ENCODE results near the gene HES2.
A peak's percentile ranks its signal among the peaks of the same experiment; 100 is the strongest.
"Not testable (repeated sequence)": the region's sequence is repeated elsewhere in the genome, so short reads cannot be mapped to it uniquely, and the experiment has no call there.

The HES2 gene

DNA sequence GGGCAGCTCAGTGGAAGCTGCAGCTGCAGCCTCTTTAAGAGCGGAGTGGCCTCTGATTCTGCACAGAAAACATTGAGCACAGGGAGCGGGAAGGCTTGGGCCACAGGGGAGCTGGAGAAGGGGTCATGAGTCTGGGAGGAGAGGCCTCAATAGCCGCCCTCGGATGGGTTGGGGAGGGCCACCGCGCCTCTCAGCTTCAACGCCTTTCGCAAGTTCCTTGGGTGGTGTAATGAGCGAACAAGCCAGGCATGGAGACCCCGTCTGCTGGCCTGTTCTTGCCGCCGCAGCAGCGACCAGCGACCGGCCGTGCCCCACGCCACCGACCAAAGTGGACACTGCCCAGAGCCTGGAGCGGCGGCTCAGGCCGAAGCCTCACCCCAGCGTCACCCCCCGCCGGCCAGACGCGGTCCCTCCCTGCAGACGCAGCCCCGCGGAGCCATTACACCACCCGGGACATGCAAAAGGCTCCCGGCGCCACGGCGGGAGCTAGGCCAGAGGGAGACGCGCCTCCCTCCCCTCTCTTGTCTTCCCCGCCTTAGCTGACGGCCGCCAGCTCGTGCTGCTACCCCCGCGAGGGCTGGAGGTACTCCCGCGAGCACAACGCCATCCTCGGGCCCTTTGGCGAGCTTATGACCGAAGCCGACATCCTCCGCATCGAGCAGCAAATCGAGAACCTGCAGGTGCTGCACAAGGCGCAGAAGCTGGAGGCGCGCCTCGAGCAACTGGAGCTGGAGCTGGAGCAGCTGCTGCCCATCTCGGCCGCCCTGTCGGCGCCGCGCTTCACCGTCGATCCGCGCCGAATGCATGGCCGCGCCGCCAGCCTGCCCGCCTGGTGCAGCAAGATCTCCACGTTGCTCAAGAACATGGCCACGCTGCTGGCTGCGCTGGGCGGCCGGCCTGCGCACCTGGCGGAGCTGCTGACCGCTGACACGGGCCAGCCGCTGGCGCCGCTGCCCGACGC, 34.5 kb upstream of the HES2 start:
- DNase-seq = not testable (repeated sequence)

DNA sequence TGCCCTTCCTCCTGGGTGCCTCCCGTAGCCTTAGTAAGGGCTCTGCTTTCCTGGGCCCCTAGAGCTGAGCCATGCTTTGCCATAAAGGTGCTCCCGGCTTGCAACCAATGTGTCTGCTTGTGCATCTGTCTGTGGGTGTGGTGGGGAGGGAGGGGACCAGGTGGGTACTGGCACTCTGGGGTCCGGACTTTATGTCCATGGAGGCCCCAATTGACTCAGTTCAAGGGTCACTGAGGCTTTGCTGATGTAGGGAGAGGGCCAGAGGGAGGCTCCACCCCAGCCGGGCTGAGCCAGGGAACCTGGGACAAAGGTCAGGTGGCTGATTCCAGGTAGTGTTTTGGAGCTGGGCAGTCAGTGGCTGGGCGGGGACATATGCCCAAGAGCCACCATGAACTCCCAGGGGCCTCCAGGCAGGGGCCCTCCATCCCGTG, 31.2 kb upstream of the HES2 start:
- no peak for DNase-seq

- DNase-seq = not testable (repeated sequence)
Observed at GRCh38 chr1:6450486-6450885, 30.8 kb upstream of the HES2 start.

- DNase-seq = no peak
Observed at GRCh38 chr1:6450005-6450450, 30.3 kb upstream of the HES2 start.

DNA sequence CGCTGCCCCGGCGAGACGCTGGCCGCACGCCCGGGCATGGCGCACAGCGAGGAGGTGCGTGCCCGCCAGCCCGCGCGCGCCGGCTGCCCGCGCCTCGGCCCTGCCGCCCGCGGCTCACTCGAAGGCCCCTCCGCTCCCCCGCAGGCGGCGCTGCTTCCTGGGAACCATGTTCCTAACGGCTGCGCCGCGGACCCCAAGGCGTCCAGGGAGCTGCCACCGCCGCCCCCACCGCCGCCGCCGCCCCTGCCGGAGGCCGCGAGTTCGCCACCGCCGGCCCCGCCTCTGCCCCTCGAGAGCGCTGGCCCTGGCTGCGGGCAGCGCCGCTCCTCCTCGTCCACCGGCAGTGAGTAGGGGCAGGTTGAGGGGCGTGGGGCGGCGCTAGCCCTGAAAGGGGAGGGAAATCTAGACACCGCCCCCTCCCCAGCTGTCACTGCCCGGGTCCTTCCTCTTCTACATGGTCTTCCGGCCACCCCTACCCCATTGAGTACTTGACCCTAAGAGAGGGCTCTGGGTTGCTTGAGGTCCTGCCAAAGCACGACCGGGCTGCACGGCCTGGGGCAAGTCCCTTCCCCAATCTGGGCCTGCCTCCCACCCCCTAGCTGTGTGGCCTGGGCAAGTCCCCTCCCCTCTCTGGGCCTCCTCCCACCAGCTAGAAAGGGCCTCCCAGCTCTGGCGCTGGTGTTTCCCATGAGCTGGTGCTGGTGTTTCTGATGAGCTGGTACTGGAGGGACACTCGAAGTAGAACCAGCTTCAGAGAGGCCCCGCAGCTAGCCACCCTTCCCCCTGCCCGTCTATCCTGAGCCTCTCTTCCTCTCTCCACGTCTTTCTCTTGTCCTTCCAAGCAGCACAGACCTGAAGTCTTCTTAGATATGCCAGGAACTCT, 29.3 kb upstream of the HES2 start:
- DNase-seq = no peak

GRCh38 chr1:6447818-6448748, 28.4 kb upstream of the HES2 start:
- no peak for DNase-seq

DNA sequence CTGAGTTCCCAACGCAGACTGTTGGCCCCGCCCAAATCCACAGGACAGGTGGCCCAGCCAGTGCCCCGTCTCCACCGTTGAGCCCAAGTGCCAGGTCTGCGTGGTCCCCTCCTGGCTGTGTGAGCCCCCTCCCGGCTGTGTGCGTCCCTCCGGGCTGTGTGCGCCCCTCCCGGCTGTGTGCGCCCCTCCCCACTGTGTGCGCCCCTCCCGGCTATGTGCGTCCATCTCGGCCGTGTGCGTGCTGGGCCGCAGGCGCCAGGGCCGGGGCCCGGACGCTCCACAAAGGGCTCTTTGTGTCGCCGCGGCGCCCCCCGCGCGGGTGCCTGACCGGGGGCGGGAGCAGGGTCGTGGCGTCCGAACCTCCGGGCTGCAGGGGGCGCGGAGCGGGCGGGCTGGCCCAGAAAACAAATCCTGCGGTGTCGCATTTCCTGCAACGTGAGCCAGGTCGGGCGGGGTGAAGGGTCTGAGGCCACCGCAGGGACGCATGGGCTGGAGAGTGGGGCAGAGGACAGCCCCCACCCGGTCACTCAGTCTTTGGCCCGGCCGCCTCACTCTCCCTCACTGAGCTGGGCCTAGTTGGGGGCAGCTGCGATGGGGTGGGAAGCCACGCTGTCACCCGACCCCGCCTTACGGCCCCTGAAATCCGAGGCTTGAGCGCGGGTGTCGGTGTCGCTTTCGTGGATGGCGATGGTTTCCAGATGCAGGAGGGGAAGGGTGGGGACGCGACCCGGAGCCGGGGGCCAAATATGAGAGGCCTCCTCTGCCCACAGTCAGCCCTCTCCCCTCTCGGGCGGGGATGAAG, 27.5 kb upstream of the HES2 start:
- DNase-seq = no peak

- no peak for DNase-seq
Observed at GRCh38 chr1:6446665-6447015, 26.9 kb upstream of the HES2 start.

- not testable (repeated sequence) for DNase-seq
Observed at GRCh38 chr1:6445929-6446328, 26.2 kb upstream of the HES2 start.

DNA sequence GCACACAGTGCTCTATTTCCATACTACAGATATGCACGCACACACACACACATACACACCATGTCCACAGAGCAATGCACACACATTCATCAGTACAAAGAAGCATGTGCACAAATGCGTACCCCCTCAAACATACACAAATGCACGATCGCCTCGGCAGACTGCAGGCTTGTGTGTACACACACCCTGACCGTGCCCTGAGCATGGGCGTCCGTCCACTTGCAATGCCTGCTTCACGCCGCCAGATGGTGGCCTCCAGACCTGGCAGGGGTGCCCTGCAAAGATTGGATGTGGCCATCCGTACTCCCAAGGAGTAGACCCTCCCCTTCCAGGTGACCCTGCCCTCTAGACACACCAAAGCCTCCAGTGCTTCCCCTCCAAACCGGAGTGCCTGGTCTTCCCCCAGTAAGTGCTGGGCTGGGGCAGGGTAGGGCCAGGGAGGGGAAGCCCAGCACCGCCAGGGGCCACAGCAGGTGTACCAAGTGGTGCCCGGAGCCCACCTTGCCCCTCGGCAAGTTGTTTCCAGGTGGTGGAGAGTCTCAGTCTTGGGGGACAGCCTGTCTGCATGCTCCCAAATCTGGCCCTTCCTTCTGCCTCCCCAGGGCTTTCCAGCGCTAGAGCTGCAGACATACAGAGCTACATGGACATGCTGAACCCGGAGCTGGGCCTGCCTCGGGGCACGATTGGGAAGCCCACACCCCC, 25.5 kb upstream of the HES2 start:
- DNase-seq = peak; percentile 26

DNA sequence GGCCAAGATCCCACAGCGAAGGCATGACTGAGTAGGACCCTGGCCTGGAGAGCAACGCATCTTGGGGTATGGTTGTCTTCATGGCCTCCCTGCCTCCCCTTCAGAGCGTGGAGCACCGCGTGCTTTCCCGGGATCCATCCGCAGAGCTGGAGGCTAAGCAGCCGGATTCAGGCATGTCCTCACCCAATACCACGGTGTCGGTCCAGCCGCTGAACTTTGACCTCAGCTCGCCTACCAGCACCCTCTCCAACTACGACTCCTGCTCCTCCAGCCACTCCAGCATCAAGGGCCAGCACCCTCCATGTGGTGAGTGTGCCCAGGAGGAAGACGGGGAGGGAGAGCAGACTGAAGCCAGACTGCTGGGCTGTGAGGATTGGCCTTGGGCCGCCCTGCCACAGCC, 24.7 kb upstream of the HES2 start:
- DNase-seq = no peak

- no peak for DNase-seq
Observed at GRCh38 chr1:6443339-6444115, 23.8 kb upstream of the HES2 start.

GRCh38 chr1:6441586-6441985, 21.9 kb upstream of the HES2 start:
- no peak for DNase-seq

- DNase-seq = no peak
Observed at GRCh38 chr1:6440198-6441126, 20.7 kb upstream of the HES2 start.

DNA sequence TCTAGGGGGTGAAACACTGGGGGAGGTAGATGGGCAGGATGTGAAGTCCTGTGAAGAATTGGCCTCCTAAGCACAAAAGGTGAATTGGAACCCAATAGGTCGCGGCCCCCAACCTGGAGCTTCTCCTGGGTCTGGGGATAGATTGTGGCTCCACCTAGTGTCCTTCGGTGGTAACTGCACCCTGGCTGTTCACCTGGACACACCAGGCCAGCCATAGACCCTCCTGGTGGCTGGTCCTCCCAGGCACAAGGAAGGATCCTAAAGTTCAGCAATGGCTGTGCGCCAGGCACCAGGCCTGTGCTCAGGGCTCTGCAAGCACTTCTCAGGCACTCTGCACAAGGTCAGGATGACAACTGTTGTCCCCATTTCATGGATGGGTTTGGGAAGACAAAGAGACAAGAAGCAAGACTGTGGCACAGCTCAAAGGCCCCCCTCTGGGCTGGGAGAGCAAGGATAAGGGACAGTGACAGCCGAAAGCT, 18.4 kb upstream of the HES2 start:
- DNase-seq = peak; percentile 25

DNA sequence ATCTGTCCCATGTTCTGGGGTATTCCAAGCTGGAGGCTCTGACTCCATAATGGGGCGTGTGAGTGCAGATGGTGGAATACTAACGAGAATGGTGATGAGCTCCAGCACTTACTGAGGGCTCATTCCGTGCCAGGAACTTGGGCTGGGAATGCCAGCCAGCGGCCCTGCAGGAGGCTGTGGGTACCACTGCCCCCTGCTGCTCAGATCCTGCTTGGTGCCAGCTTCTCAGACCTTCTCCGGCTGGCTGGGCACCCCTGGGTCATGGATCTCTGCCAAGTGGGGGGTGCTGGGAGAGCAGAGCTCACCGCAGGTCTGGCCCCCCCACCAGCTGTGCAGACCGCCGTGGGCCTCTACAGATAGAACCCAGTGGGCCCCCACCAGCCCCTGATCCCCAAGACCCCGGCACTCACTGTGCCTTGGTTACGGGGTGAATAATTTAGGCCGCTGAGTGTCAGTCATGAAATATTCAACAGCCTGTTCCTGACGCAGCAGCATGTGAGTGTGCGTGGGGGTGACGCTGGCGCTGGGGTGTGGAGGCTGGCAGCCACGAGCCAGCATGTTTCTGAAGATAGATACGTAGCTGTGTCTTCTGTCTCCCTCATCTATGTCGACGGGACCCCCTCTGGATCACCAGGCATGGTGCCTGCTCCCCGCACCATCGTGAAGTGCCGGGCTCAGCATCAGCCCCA, 17.4 kb upstream of the HES2 start:
- DNase-seq = peak; percentile 64

- DNase-seq = not testable (repeated sequence)
Observed at GRCh38 chr1:6436277-6436676, 16.6 kb upstream of the HES2 start.

DNA sequence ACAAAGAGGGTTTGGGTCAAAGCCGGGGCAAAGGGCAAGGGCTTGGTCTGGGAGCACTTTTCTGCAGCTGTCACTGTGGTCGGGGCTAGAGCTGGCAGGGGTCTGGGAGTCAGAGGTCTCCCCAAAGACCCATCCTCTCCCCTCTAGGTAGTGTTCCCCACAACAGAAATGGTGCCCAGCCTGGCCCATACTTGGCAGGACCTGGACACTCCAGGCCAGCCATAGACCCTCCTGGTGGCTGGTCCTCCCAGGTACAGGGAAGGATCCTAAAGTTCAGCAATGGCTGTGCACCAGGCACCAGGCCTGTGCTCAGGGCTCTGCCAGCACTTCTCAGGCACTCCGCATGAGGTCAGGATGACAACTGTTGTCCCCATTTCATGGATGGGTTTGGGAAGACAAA, 15.8 kb upstream of the HES2 start:
- DNase-seq = no peak
